T-cell (primary cell): ENCODE measurements around the gene LSM4. TPM values are rescaled to one million over a fixed set of nuclear protein-coding genes. Genes with fewer than 3 reads are reported as not detected.
"Not testable (repeated sequence)": the region's sequence is repeated elsewhere in the genome, so short reads cannot be mapped to it uniquely, and the experiment has no call there.

Experiments
- ATAC-seq, 4 experiments: fragments of 200-7000 bp in 3 of 4; fragments of 150-1000 bp in 1 of 4; cut with Tn5 transposase; replicated peaks in 1 of 4; 1 replicate in 3 of 4; 2 replicates in 1 of 4; pipeline ENCODE4 v1.10.0; 2021; ENCODE audit warnings: moderate library complexity in 3 of 4, mild to moderate bottlenecking in 2 of 4, moderate number of reproducible peaks in 1 of 4
- CTCF ChIA-PET, 2 donors: fragments of 300-600 bp; sonication (Branson Sonifier 250); formaldehyde crosslinking; loops; one replicate each; lab custom pipeline; 2022; ENCODE audit warnings: antibody characterized with exemption in 2 of 2; lab: Charles Lee
- POLR2A ChIA-PET, 2 donors: fragments of 300-600 bp; sonication (Branson Sonifier 250); formaldehyde crosslinking; loops; one replicate each; lab custom pipeline; 2022; ENCODE audit warnings: antibody characterized with exemption in 2 of 2; lab: Charles Lee
- DNase-seq, 35 experiments: peaks; one replicate each; pipeline versions ENCODE4 v3.0.0 to v3.0.0-alpha.2; 2013 to 2023
- H3K27ac ChIP-seq: one replicate; pipeline ENCODE4 v1.5.1; 2013; ENCODE audit warnings: low read length
- H3K27me3 ChIP-seq, 2 experiments: replicated peaks in 1 of 2; 1 replicate in 1 of 2; 2 replicates in 1 of 2; pipeline versions ENCODE4 v1.6.1 to v1.7.0; 2013; ENCODE audit warnings: low read length in 1 of 2, mixed read lengths in 1 of 2; ENCODE audit not compliant: control insufficient read depth in 2 of 2, insufficient read depth in 2 of 2; ENCODE audit errors: extremely low read depth in 1 of 2
- H3K36me3 ChIP-seq, 2 donors: 1 replicate in 1 of 2; 2 replicates in 1 of 2; pipeline versions ENCODE4 v1.6.1 to v1.7.0; 2013; ENCODE audit warnings: low read length in 1 of 2; ENCODE audit not compliant: control insufficient read depth in 2 of 2, insufficient read depth in 1 of 2; ENCODE audit errors: extremely low read depth in 1 of 2
- H3K4me1 ChIP-seq, 2 experiments: 1 replicate in 1 of 2; 2 replicates in 1 of 2; pipeline versions ENCODE4 v1.6.1 to v1.7.0; 2013; ENCODE audit warnings: low read length in 2 of 2, mixed read lengths in 1 of 2; ENCODE audit not compliant: insufficient read depth in 2 of 2, control insufficient read depth in 1 of 2; ENCODE audit errors: extremely low read depth in 1 of 2
- H3K4me3 ChIP-seq, 2 donors: 1 replicate in 1 of 2; 2 replicates in 1 of 2; pipeline versions ENCODE4 v1.5.1 to v1.7.0; 2013; ENCODE audit warnings: mild to moderate bottlenecking in 2 of 2, low read length in 1 of 2, moderate library complexity in 1 of 2; ENCODE audit not compliant: control insufficient read depth in 1 of 2; ENCODE audit errors: extremely low read depth in 1 of 2
- H3K9me3 ChIP-seq: 2 replicates; pipeline ENCODE4 v1.7.0; 2013
- H3K27ac Mint-ChIP-seq, 2 donors: one replicate each; pipeline ENCODE4 v1.8.0; 2020 to 2021; ENCODE audit warnings: mild to moderate bottlenecking in 2 of 2, mixed read lengths in 2 of 2
- H3K27me3 Mint-ChIP-seq, 2 donors: one replicate each; pipeline ENCODE4 v1.8.0; 2021 to 2022; ENCODE audit warnings: mixed read lengths in 2 of 2
- H3K36me3 Mint-ChIP-seq: one replicate; pipeline ENCODE4 v1.8.0; 2021; ENCODE audit warnings: mixed read lengths
- H3K4me1 Mint-ChIP-seq, 3 donors: one replicate each; pipeline ENCODE4 v1.8.0; 2020 to 2022; ENCODE audit warnings: mixed read lengths in 3 of 3, mild to moderate bottlenecking in 1 of 3
- H3K4me3 Mint-ChIP-seq, 3 donors: one replicate each; pipeline ENCODE4 v1.8.0; 2020 to 2022; ENCODE audit warnings: mild to moderate bottlenecking in 3 of 3, mixed read lengths in 3 of 3, moderate library complexity in 3 of 3
- H3K9me3 Mint-ChIP-seq, 3 donors: one replicate each; pipeline ENCODE4 v1.8.0; 2020 to 2022; ENCODE audit warnings: mixed read lengths in 3 of 3
- WGBS: methylation state at CpG from one replicate; pipeline ENCODE4 v1.1.5; 2013; ENCODE audit warnings: missing lambda C conversion rate; ENCODE audit not compliant: insufficient coverage; 5-methylcytosine and 5-hydroxymethylcytosine counted together
- total RNA-seq, 35 experiments: library from RNA in 6 of 35; stranded (reverse) in 6 of 35; fragments of 120-200 nt in 1 of 35; gene quantifications; one replicate each; pipeline versions ENCODE4 v1.2.1 to v1.2.4 and lab custom pipeline; 2013 to 2026

The LSM4 gene
- total RNA-seq: 10 to 100 TPM; 58.5 to 82.7 (median 69.1) TPM
- 70.8 TPM for total RNA-seq (2013)
- total RNA-seq (lab: John Stamatoyannopoulos, UW): 24.8 to 133 (median 40.1) reads per million in 29 experiments

GRCh38 chr19:18322759-18323460 is at the start of gene LSM4:
Gene LSM4 (minus strand): TSS chr19:18323076. CDS start chr19:18323020, 56 bp downstream.
- DNase-seq (peak; percentile 99 to 100 (median 99)), ATAC-seq (peak; percentile 92 to 95 (median 94))
- peak within 1 kb of the TSS; percentile 96 to 98 for H3K27ac Mint-ChIP-seq
- H3K4me1 Mint-ChIP-seq: peaks cover 52 to 55% (median 54%) of the 10 kb centered on the region in 3 donors
- Histone ChIP-seq H3K4me3 (peak within 1 kb of the TSS; percentile 84 to 93), H3K9me3 (no peaks in the 10 kb centered on the region), H3K27me3 (no peaks in the 10 kb centered on the region), H3K36me3 (peaks cover 0 to 10% of the 10 kb centered on the region in 2 donors), H3K4me1 (peaks cover 36 to 62% of the 10 kb centered on the region in 2 experiments), H3K27ac (peak within 1 kb of the TSS; percentile 94)
- WGBS: under 1% methylated on average over 75 of the region's 75 CpGs
- H3K9me3 Mint-ChIP-seq: no peaks in the 10 kb centered on the region
- no peaks in the 10 kb centered on the region for H3K27me3 Mint-ChIP-seq
- peak within 1 kb of the TSS; percentile 80 to 86 (median 82) for H3K4me3 Mint-ChIP-seq
- CTCF ChIA-PET: interaction anchor here in 1 of 2 donors (0.7 to 2.8 kb wide), 6 partner anchors 18 to 89 kb away, joined by 3 to 34 read pairs (median 8); partner anchors contain the start of gene JUND
- no peaks in the 10 kb centered on the region for H3K36me3 Mint-ChIP-seq
- POLR2A ChIA-PET: interaction anchor here (0.6 to 3.0 kb wide), 6 partner anchors 14 to 47 kb away, joined by 3 to 67 read pairs (median 3); partner anchors contain the start of gene JUND (in 2 of the 2)

GRCh38 chr19:18368504-18369222 is 45.8 kb upstream of the LSM4 start:
- ChIA-PET POLR2A (no interaction called here), CTCF (interaction anchor here in 1 of 2 donors (0.7 kb wide), 1 partner anchor 121 kb away, joined by 5 read pairs; no protein-coding TSS in a partner anchor)
- no peak overlapping the region for H3K27ac Mint-ChIP-seq
- no peak for ATAC-seq
- peaks cover 0 to 13% of the 10 kb centered on the region in 2 donors for H3K36me3 ChIP-seq
- no peak overlapping the region for H3K4me3 ChIP-seq
- no peak overlapping the region for H3K27ac ChIP-seq
- peaks cover 2 to 3% (median 3%) of the 10 kb centered on the region in 3 donors for H3K4me1 Mint-ChIP-seq
- WGBS: 87% methylated on average over 11 of the region's 15 CpGs
- H3K36me3 Mint-ChIP-seq: peaks cover 24% of the 10 kb centered on the region
- no peaks in the 10 kb centered on the region for H3K9me3 ChIP-seq
- H3K27me3 Mint-ChIP-seq: peaks cover 0 to under 1% of the 10 kb centered on the region in 2 donors
- H3K9me3 Mint-ChIP-seq: no peaks in the 10 kb centered on the region
- no peak overlapping the region for H3K4me3 Mint-ChIP-seq
- DNase-seq: no peak
- H3K27me3 ChIP-seq: peaks cover 0 to 8% of the 10 kb centered on the region in 2 experiments
- peaks cover 0 to 8% of the 10 kb centered on the region in 2 experiments for H3K4me1 ChIP-seq

GRCh38 chr19:18366021-18366435 is 43.2 kb upstream of the LSM4 start:
- H3K36me3 ChIP-seq: peaks cover 0 to 26% of the 10 kb centered on the region in 2 donors
- H3K9me3 ChIP-seq: no peaks in the 10 kb centered on the region
- H3K4me3 ChIP-seq: no peak overlapping the region
- no peak overlapping the region for H3K27ac ChIP-seq
- H3K36me3 Mint-ChIP-seq: peaks cover 37% of the 10 kb centered on the region
- ATAC-seq: no peak
- no peak for DNase-seq
- ChIA-PET POLR2A (interaction anchor here in 1 of 2 donors (0.5 kb wide), 1 partner anchor 72 kb away, joined by 6 read pairs; the partner anchor contains the start of gene ISYNA1), CTCF (interaction anchor here (0.5 to 0.6 kb wide), 2 partner anchors 278 to 372 kb away, joined by 5 read pairs; no protein-coding TSS in a partner anchor)
- no peaks in the 10 kb centered on the region for H3K4me1 ChIP-seq
- WGBS: no CpG with 5 or more reads among the region's 2 CpGs
- no peaks in the 10 kb centered on the region for H3K4me1 Mint-ChIP-seq
- H3K27me3 Mint-ChIP-seq: no peaks in the 10 kb centered on the region
- H3K9me3 Mint-ChIP-seq: no peaks in the 10 kb centered on the region
- peaks cover 0 to 3% of the 10 kb centered on the region in 2 experiments for H3K27me3 ChIP-seq
- no peak overlapping the region for H3K27ac Mint-ChIP-seq
- no peak overlapping the region for H3K4me3 Mint-ChIP-seq

- peaks cover 40% of the 10 kb centered on the region for H3K36me3 Mint-ChIP-seq
- Histone ChIP-seq H3K27ac (no peak overlapping the region), H3K4me1 (no peaks in the 10 kb centered on the region), H3K36me3 (peaks cover 0 to 26% of the 10 kb centered on the region in 2 donors), H3K4me3 (no peak overlapping the region), H3K27me3 (no peaks in the 10 kb centered on the region), H3K9me3 (no peaks in the 10 kb centered on the region)
- peak in 1 of 35 experiments; percentile 4 for DNase-seq
- WGBS: 87% methylated on average over 5 of the region's 15 CpGs
- ChIA-PET CTCF (no interaction called here), POLR2A (no interaction called here)
- H3K4me1 Mint-ChIP-seq: no peaks in the 10 kb centered on the region
- no peak overlapping the region for H3K4me3 Mint-ChIP-seq
- no peaks in the 10 kb centered on the region for H3K9me3 Mint-ChIP-seq
- H3K27me3 Mint-ChIP-seq: no peaks in the 10 kb centered on the region
- H3K27ac Mint-ChIP-seq: no peak overlapping the region
- no peak for ATAC-seq
Measured at GRCh38 chr19:18364826-18365528, 42.1 kb upstream of the LSM4 start.

- H3K4me3 Mint-ChIP-seq, POLR2A ChIA-PET, H3K9me3 ChIP-seq, DNase-seq, H3K4me1 ChIP-seq, H3K4me3 ChIP-seq, H3K9me3 Mint-ChIP-seq, H3K27ac ChIP-seq, H3K4me1 Mint-ChIP-seq, CTCF ChIA-PET, H3K27me3 Mint-ChIP-seq, H3K27ac Mint-ChIP-seq, ATAC-seq, H3K27me3 ChIP-seq: not testable (repeated sequence)
- 92% methylated on average over 7 of the region's 11 CpGs for WGBS
- peaks cover 0 to 26% of the 10 kb centered on the region in 2 donors for H3K36me3 ChIP-seq
- peaks cover 46% of the 10 kb centered on the region for H3K36me3 Mint-ChIP-seq
Measured at GRCh38 chr19:18364277-18364825, 41.5 kb upstream of the LSM4 start.
